ENCODE data around the gene VMA21.

Gene VMA21

DNA sequence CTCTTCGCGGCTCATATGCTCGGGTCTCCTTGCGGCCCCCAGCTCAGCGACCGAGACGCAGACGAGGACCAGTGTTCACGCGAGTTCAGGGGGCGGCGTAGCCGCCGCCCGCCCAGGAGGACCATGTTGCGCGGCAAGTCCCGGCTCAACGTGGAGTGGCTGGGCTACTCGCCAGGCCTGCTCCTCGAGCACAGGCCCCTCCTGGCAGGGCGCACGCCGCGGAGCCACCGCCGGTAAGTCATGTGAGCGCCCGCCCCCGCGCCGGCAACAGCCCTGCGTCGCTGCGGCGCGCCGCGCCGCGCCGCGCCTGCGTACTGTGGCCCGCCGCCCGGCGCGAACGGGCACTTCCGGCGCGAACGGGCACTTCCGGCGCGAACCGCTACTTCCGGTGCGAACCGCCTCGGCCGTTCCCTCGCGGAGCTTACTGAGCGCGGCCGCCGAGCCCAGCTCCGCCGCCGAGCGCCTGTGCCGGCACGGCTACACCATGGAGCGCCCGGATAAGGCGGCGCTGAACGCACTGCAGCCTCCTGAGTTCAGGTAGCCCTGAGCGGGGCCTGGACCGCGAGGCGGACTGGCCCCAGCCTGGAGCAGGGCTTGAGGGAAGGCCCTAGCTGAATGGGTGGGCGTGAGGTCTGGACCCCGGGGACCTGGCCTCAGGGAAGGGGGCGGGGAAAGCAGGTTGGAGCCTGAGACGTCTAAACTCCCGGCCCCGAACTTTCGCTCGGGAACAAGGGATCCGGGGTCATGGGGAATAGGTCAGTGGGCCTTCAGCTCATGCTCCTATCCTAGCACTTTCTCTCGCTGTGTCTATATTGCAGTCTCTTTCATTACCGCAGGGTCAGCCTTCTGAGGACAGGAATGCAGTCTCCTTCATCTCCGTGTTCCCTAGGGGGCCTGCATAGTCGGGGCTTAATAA lies at the start of gene VMA21:
Gene VMA21, plus strand, starts transcription at position 382 of the 916 bp plus-strand sequence. Its CDS starts 103 bp downstream, at position 485.
- TF ChIP-seq TCF12 (IDR thresholded peaks at IDR 0.05; ENCODE audit: low read depth) (no peak), MAX (IDR thresholded peaks at IDR 0.05) (peak; percentile 84), CEBPB (IDR thresholded peaks at IDR 0.05) (no peak), REST (IDR thresholded peaks at IDR 0.05; ENCODE audit: low read depth) (no peak), NFIC (IDR thresholded peaks at IDR 0.05) (no peak; the same call in 1 of the 2 replicates), RAD21 (IDR thresholded peaks at IDR 0.05; ENCODE audit: low read depth) (no peak), ZBTB7A (IDR thresholded peaks at IDR 0.05; ENCODE audit: low read depth) (no peak), TAF1 (IDR thresholded peaks at IDR 0.05; ENCODE audit: low read depth) (peak; percentile 64), EGR1 (IDR thresholded peaks at IDR 0.05) (peak; percentile 65; the same call in 1 of the 2 replicates)
- TF ChIP-seq, protein P1, sequence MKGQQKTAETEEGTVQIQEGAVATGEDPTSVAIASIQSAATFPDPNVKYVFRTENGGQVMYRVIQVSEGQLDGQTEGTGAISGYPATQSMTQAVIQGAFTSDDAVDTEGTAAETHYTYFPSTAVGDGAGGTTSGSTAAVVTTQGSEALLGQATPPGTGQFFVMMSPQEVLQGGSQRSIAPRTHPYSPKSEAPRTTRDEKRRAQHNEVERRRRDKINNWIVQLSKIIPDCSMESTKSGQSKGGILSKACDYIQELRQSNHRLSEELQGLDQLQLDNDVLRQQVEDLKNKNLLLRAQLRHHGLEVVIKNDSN (IDR thresholded peaks at IDR 0.05) = peak; percentile 81

DNA sequence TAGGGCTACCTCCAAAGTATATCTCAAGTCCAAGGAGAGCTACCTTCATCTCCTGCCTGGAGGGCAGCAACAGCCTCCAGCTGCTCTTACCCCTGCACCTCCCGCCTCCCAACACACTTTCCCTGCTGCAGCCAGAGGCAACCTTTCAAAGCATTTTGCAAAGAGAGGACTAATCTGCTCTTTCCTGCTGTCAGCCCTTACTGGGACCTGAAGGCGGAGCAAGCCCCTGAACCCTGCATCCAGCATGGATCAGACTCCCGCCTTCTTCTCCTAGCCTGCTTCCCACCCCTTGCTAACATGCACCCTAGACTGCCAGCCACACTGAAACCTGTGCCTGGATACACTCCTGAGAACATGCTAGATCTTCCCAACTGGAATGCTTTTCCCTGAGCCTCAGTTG lies 37.7 kb upstream of the VMA21 start:
- TF ChIP-seq REST (IDR thresholded peaks at IDR 0.05; ENCODE audit: low read depth) (no peak), FOXM1 (IDR thresholded peaks at IDR 0.05; ENCODE audit: borderline replicate concordance, low read depth) (no peak), EP300 (IDR thresholded peaks at IDR 0.05; ENCODE audit: borderline replicate concordance) (no peak), YY1 (IDR thresholded peaks at IDR 0.05; ENCODE audit: low read depth) (no peak), EGR1 (IDR thresholded peaks at IDR 0.05) (no peak), NFIC (IDR thresholded peaks at IDR 0.05) (no peak), MAX (IDR thresholded peaks at IDR 0.05) (no peak), CEBPB (IDR thresholded peaks at IDR 0.05) (no peak), RAD21 (IDR thresholded peaks at IDR 0.05; ENCODE audit: low read depth) (no peak), CREB1 (IDR thresholded peaks at IDR 0.05; ENCODE audit: low read depth) (no peak)
- TF ChIP-seq, protein P1 (IDR thresholded peaks at IDR 0.05) = no peak

DNA sequence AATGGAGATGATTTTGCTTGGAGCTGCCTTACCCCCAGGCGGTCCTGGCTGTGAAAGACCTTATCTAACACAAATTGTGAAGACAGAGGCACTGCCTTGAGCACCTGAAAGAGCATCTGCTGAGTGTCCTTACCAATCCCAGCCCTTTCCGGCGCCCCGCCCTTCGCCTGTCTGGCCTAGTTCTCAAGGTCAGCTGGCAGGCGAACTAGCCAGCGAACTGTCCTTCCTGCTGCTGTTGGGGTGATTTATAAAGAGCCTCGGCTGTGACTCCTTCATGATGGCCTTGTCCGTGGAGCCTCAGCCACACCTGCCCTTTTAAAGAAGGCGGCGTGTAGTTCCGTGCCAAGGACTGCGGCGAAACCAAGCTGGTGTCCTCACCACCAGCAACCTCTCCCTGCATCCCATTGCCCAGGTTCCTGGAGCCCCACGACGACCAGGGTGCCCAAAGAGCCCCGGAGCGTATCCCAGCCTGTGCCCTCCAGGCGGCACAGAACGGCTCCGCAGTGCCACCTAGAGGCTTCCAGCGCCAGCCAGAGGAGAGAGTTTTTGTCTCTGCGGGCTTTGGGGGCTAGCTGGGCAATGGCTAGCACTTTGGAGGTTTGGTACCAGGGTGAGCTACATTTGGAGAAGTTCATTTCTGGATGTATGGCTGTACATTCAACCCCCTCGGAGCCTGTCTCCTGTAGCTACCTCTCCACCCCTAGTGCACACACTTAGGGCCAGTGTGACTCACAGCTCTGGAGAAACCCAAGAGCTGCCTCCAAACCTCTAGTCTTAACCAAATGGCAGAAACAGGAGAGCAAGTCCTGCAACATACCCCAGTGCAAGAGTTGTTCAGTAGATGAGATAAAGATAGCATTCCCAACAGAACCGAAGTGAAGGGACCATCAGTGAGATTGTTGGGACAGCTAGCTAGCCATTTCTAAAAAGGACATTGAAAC lies 36.8 kb upstream of the VMA21 start:
- no peak for TF ChIP-seq MAX (IDR thresholded peaks at IDR 0.05)
- TF ChIP-seq REST (IDR thresholded peaks at IDR 0.05; ENCODE audit: low read depth) = no peak
- peak; percentile 47 for TF ChIP-seq RAD21 (IDR thresholded peaks at IDR 0.05; ENCODE audit: low read depth)
- TF ChIP-seq NFIC (IDR thresholded peaks at IDR 0.05) = no peak

- TF ChIP-seq RAD21 (IDR thresholded peaks at IDR 0.05; ENCODE audit: low read depth) = no peak
- TF ChIP-seq TCF12 (IDR thresholded peaks at IDR 0.05; ENCODE audit: low read depth) = no peak
- TF ChIP-seq, protein P1 (IDR thresholded peaks at IDR 0.05) = no peak
- no peak for TF ChIP-seq MAX (IDR thresholded peaks at IDR 0.05)
- TF ChIP-seq REST (IDR thresholded peaks at IDR 0.05; ENCODE audit: low read depth) = no peak
- no peak for TF ChIP-seq EGR1 (IDR thresholded peaks at IDR 0.05)
- TF ChIP-seq YY1 (IDR thresholded peaks at IDR 0.05; ENCODE audit: low read depth) = no peak
- TF ChIP-seq EP300 (IDR thresholded peaks at IDR 0.05; ENCODE audit: borderline replicate concordance) = no peak
- TF ChIP-seq CREB1 (IDR thresholded peaks at IDR 0.05; ENCODE audit: low read depth) = no peak
- TF ChIP-seq TAF1 (IDR thresholded peaks at IDR 0.05; ENCODE audit: low read depth) = no peak
- TF ChIP-seq CEBPB (IDR thresholded peaks at IDR 0.05) = no peak
- no peak for TF ChIP-seq FOXM1 (IDR thresholded peaks at IDR 0.05; ENCODE audit: borderline replicate concordance, low read depth)
- no peak for TF ChIP-seq ZBTB7A (IDR thresholded peaks at IDR 0.05; ENCODE audit: low read depth)
- no peak for TF ChIP-seq TEAD4 (IDR thresholded peaks at IDR 0.05)
- TF ChIP-seq NFIC (IDR thresholded peaks at IDR 0.05) = no peak
Measured at GRCh38 chrX:151363316-151363715, 33.7 kb upstream of the VMA21 start.
